HCT116 (cell line): ENCODE measurements around the gene DNAJC5. TPM values are rescaled to one million over a fixed set of nuclear protein-coding genes. Genes with fewer than 3 reads are reported as not detected.
A peak's percentile ranks its signal among the peaks of the same experiment; 100 is the strongest.

Experiments used
- ATAC-seq: fragments of 200-7000 bp; cut with Tn5 transposase; 2 replicates; pipeline ENCODE4 v1.9.1; 2020; ENCODE audit warnings: mild to moderate bottlenecking, moderate library complexity
- BruUV-seq: library from RNA; stranded (reverse); fragments of 400-500 nt; replicated peaks from 2 replicates; lab custom pipeline; 2021; lab: Mats Ljungman, UMichigan
- CTCF ChIA-PET: fragments of 300-600 bp; sonication (Branson Sonifier 250); formaldehyde crosslinking; loops from one replicate; lab custom pipeline; 2021; ENCODE audit warnings: antibody characterized with exemption; lab: Charles Lee
- POLR2A ChIA-PET: fragments of 300-600, 350-600 bp; sonication (Branson Sonifier 250); formaldehyde crosslinking; loops from one replicate; lab custom pipeline; 2021; ENCODE audit warnings: antibody characterized with exemption; lab: Charles Lee
- RAD21 ChIA-PET, 2 experiments: fragments of 300-600 bp; sonication (Branson Sonifier 250); formaldehyde crosslinking; loops; one replicate each; lab custom pipeline; 2023; ENCODE audit warnings: low total read pairs in 2 of 2; ENCODE audit not compliant: uncharacterized antibody in 2 of 2, unreplicated experiment in 2 of 2, low non-redundant PET in 1 of 2; lab: Charles Lee
- DNase-seq: peaks from one replicate; pipeline ENCODE4 v3.0.0-alpha.2; 2010; ENCODE audit warnings: low read depth, low spot score
- H2AFZ ChIP-seq: fragments of 200-600 bp; shearing (Covaris generic), sonication (generic); 2 replicates; pipeline ENCODE4 v1.6.1; 2017; ENCODE audit warnings: low read depth, mixed run types, mixed read lengths, antibody characterized with exemption, low read length; ENCODE audit not compliant: poor library complexity, severe bottlenecking
- H3K27ac ChIP-seq: 2 replicates; pipeline ENCODE4 v1.5.1; 2012; ENCODE audit warnings: low read depth, low read length
- H3K27me3 ChIP-seq: fragments of 200-600 bp; sonication (generic); 2 replicates; pipeline ENCODE4 v1.6.1; 2016; ENCODE audit warnings: mixed run types, low read length, mixed read lengths; ENCODE audit not compliant: insufficient read depth
- H3K36me3 ChIP-seq, 2 experiments: fragments of 200-500 bp in 1 of 2; fragments of 200-600 bp in 1 of 2; sonication (Bioruptor generic) in 1 of 2; sonication (generic) in 1 of 2; 2 replicates each; pipeline versions ENCODE4 v1.5.1 to v1.6.1; 2014 to 2016; ENCODE audit warnings: low read length in 2 of 2, inconsistent platforms in 1 of 2, mixed read lengths in 1 of 2, mixed run types in 1 of 2; ENCODE audit not compliant: insufficient read depth in 2 of 2, control insufficient read depth in 1 of 2
- H3K4me1 ChIP-seq, 2 experiments: fragments of 200-600 bp in 1 of 2; sonication (generic) in 1 of 2; 2 replicates each; pipeline versions ENCODE4 v1.5.1 to v1.6.1; 2012 to 2017; ENCODE audit warnings: low read length in 2 of 2, inconsistent platforms in 1 of 2, mild to moderate bottlenecking in 1 of 2, mixed read lengths in 1 of 2, mixed run types in 1 of 2, moderate library complexity in 1 of 2; ENCODE audit not compliant: insufficient read depth in 2 of 2, control insufficient read depth in 1 of 2
- H3K4me2 ChIP-seq: fragments of 200-600 bp; sonication (generic); 2 replicates; pipeline ENCODE4 v1.6.1; 2017; ENCODE audit warnings: mixed run types, low read length, mixed read lengths
- H3K4me3 ChIP-seq, 2 experiments: fragments of 200-600 bp in 1 of 2; sonication (generic) in 1 of 2; replicated peaks in 1 of 2; 2 replicates each; pipeline ENCODE4 v1.5.1; 2011 to 2016; ENCODE audit warnings: low read length in 2 of 2, control low read depth in 1 of 2, low read depth in 1 of 2, mild to moderate bottlenecking in 1 of 2, mixed read lengths in 1 of 2, mixed run types in 1 of 2
- H3K79me2 ChIP-seq: fragments of 200-600 bp; sonication (generic); 2 replicates; pipeline ENCODE4 v1.6.1; 2017; ENCODE audit warnings: mild to moderate bottlenecking, mixed run types, low read length, moderate library complexity, mixed read lengths; ENCODE audit not compliant: insufficient read depth
- H3K9ac ChIP-seq: fragments of 200-600 bp; sonication (generic); 2 replicates; pipeline ENCODE4 v1.6.1; 2016; ENCODE audit warnings: low read length, mixed read lengths
- H3K9me2 ChIP-seq: fragments of 200-600 bp; sonication (generic), shearing (Covaris generic); 2 replicates; pipeline ENCODE4 v1.6.1; 2017; ENCODE audit warnings: mixed run types, mild to moderate bottlenecking, moderate library complexity; ENCODE audit not compliant: insufficient read depth
- H3K9me3 ChIP-seq, 2 experiments: fragments of 200-500 bp in 1 of 2; fragments of 200-600 bp in 1 of 2; sonication (Bioruptor generic) in 1 of 2; sonication (generic) in 1 of 2; 2 replicates each; pipeline ENCODE4 v1.6.1; 2014 to 2017; ENCODE audit warnings: low read length in 2 of 2, mixed read lengths in 2 of 2, inconsistent platforms in 1 of 2, low read depth in 1 of 2, mild to moderate bottlenecking in 1 of 2, mixed run types in 1 of 2, moderate library complexity in 1 of 2; ENCODE audit not compliant: control insufficient read depth in 1 of 2, insufficient read depth in 1 of 2
- H4K20me1 ChIP-seq: fragments of 200-600 bp; sonication (generic), shearing (Covaris generic); 2 replicates; pipeline ENCODE4 v1.6.1; 2017; ENCODE audit warnings: mixed run types, mild to moderate bottlenecking, moderate library complexity; ENCODE audit not compliant: insufficient read depth
- CBX3 ChIP-seq: IDR thresholded peaks from 2 replicates; pipeline ENCODE4 v1.6.1; 2012; ENCODE audit warnings: low read depth
- CEBPB ChIP-seq: IDR thresholded peaks from 2 replicates; pipeline ENCODE4 v1.6.1; 2012; ENCODE audit warnings: low read depth
- ELF1 ChIP-seq: IDR thresholded peaks from 2 replicates; pipeline ENCODE4 v1.6.1; 2012; ENCODE audit warnings: low read depth, borderline replicate concordance
- EZH2 ChIP-seq: fragments of 200-600 bp; sonication (generic); IDR thresholded peaks from 2 replicates; pipeline ENCODE4 v1.6.1; 2017; ENCODE audit warnings: antibody characterized with exemption, mixed run types
- EZH2phosphoT487 ChIP-seq: fragments of 200-600 bp; IDR thresholded peaks from 2 replicates; pipeline ENCODE4 v1.6.1; 2018; ENCODE audit warnings: antibody characterized with exemption, borderline replicate concordance
- FOSL1 ChIP-seq: IDR thresholded peaks from 2 replicates; pipeline ENCODE4 v1.6.1; 2012; ENCODE audit warnings: low read depth
- POLR2A ChIP-seq: IDR thresholded peaks from 2 replicates; pipeline ENCODE4 v1.7.0; 2011; ENCODE audit warnings: borderline replicate concordance; ENCODE audit not compliant: insufficient read depth, insufficient read length; ENCODE audit errors: extremely low read depth
- POLR2AphosphoS5 ChIP-seq: IDR thresholded peaks from 2 replicates; pipeline ENCODE4 v1.6.1; 2011; ENCODE audit warnings: mild to moderate bottlenecking, low read depth, low read length, moderate library complexity
- RAD21 ChIP-seq: IDR thresholded peaks from 2 replicates; pipeline ENCODE4 v1.6.1; 2012; ENCODE audit warnings: low read depth, mild to moderate bottlenecking
- SIN3A ChIP-seq: IDR thresholded peaks from 2 replicates; pipeline ENCODE4 v1.6.1; 2012; ENCODE audit warnings: low read depth
- SP1 ChIP-seq: IDR thresholded peaks from 2 replicates; pipeline ENCODE4 v1.6.1; 2012; ENCODE audit warnings: low read depth
- SRF ChIP-seq: IDR thresholded peaks from 2 replicates; pipeline ENCODE4 v1.6.1; 2012; ENCODE audit warnings: low read depth
- TCF7L2 ChIP-seq: IDR thresholded peaks from 2 replicates; pipeline ENCODE4 v1.7.0; 2011; ENCODE audit warnings: borderline replicate concordance, inconsistent platforms; ENCODE audit not compliant: insufficient read depth, insufficient read length; ENCODE audit errors: extremely low read depth
- YY1 ChIP-seq: IDR thresholded peaks from 2 replicates; pipeline ENCODE4 v1.6.1; 2011; ENCODE audit warnings: low read length, low read depth, moderate library complexity, mild to moderate bottlenecking; ENCODE audit not compliant: insufficient replicate concordance; ENCODE audit errors: extremely low read depth
- ZFX ChIP-seq: fragments of 450-650 bp; IDR thresholded peaks from 2 replicates; pipeline ENCODE4 v1.6.1; 2017
- ZNF274 ChIP-seq: fragments of 200-500 bp; sonication (Bioruptor generic); IDR thresholded peaks from 2 replicates; pipeline ENCODE4 v1.6.1; 2014; ENCODE audit warnings: mild to moderate bottlenecking, low read depth, low read length, inconsistent platforms
- intact Hi-C: fragments of 100-400 bp; cut with micrococcal nuclease; formaldehyde crosslinking; loops from 2 replicates; pipeline ENCODE4 v1.10.0; 2022
- total RNA-seq: library from RNA; stranded (reverse); gene quantifications from one replicate; pipeline ENCODE4 v1.2.1, GENCODE V29; 2021; ENCODE audit not compliant: unreplicated experiment
- TF ChIP-seq, protein P1 (sequence below), 3 experiments: fragments of 200-600 bp in 1 of 3; sonication (generic) in 1 of 3; IDR thresholded peaks in 2 of 3; conservative IDR thresholded peaks in 1 of 3; 2 replicates each; pipeline ENCODE4 v1.5.1; 2012 to 2017; ENCODE audit warnings: low read depth in 2 of 3, low read length in 2 of 3, antibody characterized with exemption in 1 of 3, borderline replicate concordance in 1 of 3, control low read depth in 1 of 3, mild to moderate bottlenecking in 1 of 3, mixed read lengths in 1 of 3, mixed run types in 1 of 3, moderate library complexity in 1 of 3; ENCODE audit not compliant: insufficient read depth in 1 of 3
- TF ChIP-seq, protein P2 (sequence below): IDR thresholded peaks from 2 replicates; pipeline ENCODE4 v1.6.1; 2012
- TF ChIP-seq, protein P3 (sequence below): IDR thresholded peaks from 2 replicates; pipeline ENCODE4 v1.6.1; 2012; ENCODE audit warnings: low read depth
- TF ChIP-seq, protein P4 (sequence below): IDR thresholded peaks from 2 replicates; pipeline ENCODE4 v1.6.1; 2012

DNAJC5 gene
- total RNA-seq, 1 experiment from 2014 or later = 38.3 TPM

DNA sequence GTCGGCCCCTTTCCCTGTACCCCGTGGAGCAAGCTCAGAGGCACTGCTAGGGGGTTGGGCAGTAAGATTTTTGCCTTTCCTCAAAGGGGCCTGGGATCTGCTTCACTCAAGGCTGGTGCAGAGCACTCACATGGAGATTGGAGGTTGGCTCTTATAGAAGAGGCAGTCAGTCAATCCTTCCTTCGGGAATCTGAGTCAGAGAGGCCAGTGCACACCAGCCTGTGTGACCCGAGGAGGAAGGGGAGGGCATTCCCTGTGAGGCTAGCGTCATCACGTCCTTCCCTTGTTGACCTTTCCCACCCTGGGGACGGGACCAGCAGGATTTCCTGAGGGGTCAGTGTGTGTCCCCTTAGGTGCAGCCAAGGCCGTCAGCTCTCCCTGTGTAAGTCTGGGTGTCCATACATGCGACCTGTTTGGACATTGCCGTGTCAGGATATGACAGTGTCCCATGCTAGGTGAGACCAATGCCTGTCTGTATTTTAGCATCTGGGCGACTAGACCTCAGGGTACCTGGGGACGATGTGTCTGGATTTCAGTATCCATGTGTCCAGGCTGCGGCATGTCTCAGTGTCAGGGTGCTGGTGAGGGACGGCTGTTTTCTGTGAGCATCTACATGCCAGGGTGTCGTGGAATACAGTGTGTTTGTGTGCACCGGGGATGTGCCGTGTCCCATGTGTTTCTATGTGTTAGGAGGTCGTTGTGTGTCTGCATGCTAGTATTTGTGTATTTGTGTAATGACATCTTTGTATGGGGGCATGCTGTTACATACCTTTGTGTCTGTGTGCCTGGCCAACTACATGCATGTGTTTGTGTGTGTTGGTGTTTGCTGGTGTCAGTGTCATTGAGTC, 77.6 kb downstream of the DNAJC5 start:
- Histone ChIP-seq H3K4me3 (no peak overlapping the region), H2AFZ (no peak overlapping the region), H3K27me3 (no peaks in the 10 kb centered on the region), H3K27ac (no peak overlapping the region), H3K79me2 (peaks cover 4% of the 10 kb centered on the region; the same call in 1 of the 2 replicates), H3K9me2 (no peaks in the 10 kb centered on the region), H3K9ac (0 out of 2 replicates have a peak overlapping the region, but pooled peaks have one; percentile 62), H3K4me2 (no peak overlapping the region), H3K36me3 (no peaks in the 10 kb centered on the region), H3K9me3 (no peaks in the 10 kb centered on the region), H3K4me1 (peaks cover 21 to 42% of the 10 kb centered on the region in 2 experiments), H4K20me1 (no peaks in the 10 kb centered on the region)
- ATAC-seq = no peak
- POLR2A ChIA-PET = interaction anchor here (0.7 kb wide), 1 partner anchor 55 kb away, joined by 3 read pairs; no protein-coding TSS in a partner anchor
- BruUV-seq = no TSS peak
- CTCF ChIA-PET = interaction anchor here (1.4 to 2.1 kb wide), 2 partner anchors 434 kb away, joined by 4 to 30 read pairs; partner anchors contain the start of gene PTK6
- no peak for DNase-seq
- TF ChIP-seq YY1 (no peak), EZH2 (no peak), SP1 (no peak), ZFX (no peak), ZNF274 (no peak), SRF (no peak), RAD21 (no peak), CBX3 (no peak), ELF1 (no peak), CEBPB (no peak), SIN3A (no peak), POLR2A (no peak), EZH2phosphoT487 (no peak), TCF7L2 (no peak), FOSL1 (no peak), POLR2AphosphoS5 (no peak)
- TF ChIP-seq, protein P1, sequence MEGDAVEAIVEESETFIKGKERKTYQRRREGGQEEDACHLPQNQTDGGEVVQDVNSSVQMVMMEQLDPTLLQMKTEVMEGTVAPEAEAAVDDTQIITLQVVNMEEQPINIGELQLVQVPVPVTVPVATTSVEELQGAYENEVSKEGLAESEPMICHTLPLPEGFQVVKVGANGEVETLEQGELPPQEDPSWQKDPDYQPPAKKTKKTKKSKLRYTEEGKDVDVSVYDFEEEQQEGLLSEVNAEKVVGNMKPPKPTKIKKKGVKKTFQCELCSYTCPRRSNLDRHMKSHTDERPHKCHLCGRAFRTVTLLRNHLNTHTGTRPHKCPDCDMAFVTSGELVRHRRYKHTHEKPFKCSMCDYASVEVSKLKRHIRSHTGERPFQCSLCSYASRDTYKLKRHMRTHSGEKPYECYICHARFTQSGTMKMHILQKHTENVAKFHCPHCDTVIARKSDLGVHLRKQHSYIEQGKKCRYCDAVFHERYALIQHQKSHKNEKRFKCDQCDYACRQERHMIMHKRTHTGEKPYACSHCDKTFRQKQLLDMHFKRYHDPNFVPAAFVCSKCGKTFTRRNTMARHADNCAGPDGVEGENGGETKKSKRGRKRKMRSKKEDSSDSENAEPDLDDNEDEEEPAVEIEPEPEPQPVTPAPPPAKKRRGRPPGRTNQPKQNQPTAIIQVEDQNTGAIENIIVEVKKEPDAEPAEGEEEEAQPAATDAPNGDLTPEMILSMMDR (IDR thresholded peaks at IDR 0.05 in 2 of 3, conservative IDR thresholded peaks at IDR 0.05 in 1 of 3; ENCODE audit: borderline replicate concordance in 1 of 3, insufficient read depth in 1 of 3, low read depth in 2 of 3, low read length in 2 of 3) = no peak
- TF ChIP-seq, protein P2, sequence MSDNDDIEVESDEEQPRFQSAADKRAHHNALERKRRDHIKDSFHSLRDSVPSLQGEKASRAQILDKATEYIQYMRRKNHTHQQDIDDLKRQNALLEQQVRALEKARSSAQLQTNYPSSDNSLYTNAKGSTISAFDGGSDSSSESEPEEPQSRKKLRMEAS = no peak
- TF ChIP-seq, protein P3, sequence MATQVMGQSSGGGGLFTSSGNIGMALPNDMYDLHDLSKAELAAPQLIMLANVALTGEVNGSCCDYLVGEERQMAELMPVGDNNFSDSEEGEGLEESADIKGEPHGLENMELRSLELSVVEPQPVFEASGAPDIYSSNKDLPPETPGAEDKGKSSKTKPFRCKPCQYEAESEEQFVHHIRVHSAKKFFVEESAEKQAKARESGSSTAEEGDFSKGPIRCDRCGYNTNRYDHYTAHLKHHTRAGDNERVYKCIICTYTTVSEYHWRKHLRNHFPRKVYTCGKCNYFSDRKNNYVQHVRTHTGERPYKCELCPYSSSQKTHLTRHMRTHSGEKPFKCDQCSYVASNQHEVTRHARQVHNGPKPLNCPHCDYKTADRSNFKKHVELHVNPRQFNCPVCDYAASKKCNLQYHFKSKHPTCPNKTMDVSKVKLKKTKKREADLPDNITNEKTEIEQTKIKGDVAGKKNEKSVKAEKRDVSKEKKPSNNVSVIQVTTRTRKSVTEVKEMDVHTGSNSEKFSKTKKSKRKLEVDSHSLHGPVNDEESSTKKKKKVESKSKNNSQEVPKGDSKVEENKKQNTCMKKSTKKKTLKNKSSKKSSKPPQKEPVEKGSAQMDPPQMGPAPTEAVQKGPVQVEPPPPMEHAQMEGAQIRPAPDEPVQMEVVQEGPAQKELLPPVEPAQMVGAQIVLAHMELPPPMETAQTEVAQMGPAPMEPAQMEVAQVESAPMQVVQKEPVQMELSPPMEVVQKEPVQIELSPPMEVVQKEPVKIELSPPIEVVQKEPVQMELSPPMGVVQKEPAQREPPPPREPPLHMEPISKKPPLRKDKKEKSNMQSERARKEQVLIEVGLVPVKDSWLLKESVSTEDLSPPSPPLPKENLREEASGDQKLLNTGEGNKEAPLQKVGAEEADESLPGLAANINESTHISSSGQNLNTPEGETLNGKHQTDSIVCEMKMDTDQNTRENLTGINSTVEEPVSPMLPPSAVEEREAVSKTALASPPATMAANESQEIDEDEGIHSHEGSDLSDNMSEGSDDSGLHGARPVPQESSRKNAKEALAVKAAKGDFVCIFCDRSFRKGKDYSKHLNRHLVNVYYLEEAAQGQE = no peak
- TF ChIP-seq, protein P4, sequence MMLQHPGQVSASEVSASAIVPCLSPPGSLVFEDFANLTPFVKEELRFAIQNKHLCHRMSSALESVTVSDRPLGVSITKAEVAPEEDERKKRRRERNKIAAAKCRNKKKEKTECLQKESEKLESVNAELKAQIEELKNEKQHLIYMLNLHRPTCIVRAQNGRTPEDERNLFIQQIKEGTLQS = no peak
- intact Hi-C loops = loop anchor here (1.0 to 10.0 kb wide), 3 partner anchors 63 to 188 kb away; partner anchors contain the start of genes ABHD16B and TPD52L2
- RAD21 ChIA-PET = no interaction called here
